Lung (tissue), 12 donors: ENCODE measurements around the gene ALDH5A1. TPM values are rescaled to one million over a fixed set of nuclear protein-coding genes. Genes with fewer than 3 reads are reported as not detected.

Experiments used
- ATAC-seq: fragments of 200-7000 bp; cut with Tn5 transposase; one replicate; pipeline ENCODE4 v1.9.1; 2020; ENCODE audit warnings: moderate number of reproducible peaks; ENCODE audit not compliant: insufficient read depth, low FRiP score
- DNase-seq, 3 donors: peaks; one replicate each; pipeline ENCODE4 v3.0.0-alpha.2; 2013 to 2017
- H3K27ac ChIP-seq, 2 donors: one replicate each; pipeline ENCODE4 v1.5.1; 2013; ENCODE audit warnings: mild to moderate bottlenecking in 2 of 2, moderate library complexity in 2 of 2, control low read depth in 1 of 2, inconsistent platforms in 1 of 2, low read depth in 1 of 2, low read length in 1 of 2
- H3K27me3 ChIP-seq, 3 donors: one replicate each; pipeline ENCODE4 v1.5.1; 2013; ENCODE audit warnings: low read length in 2 of 3; ENCODE audit not compliant: control insufficient read depth in 3 of 3, insufficient read depth in 3 of 3
- H3K36me3 ChIP-seq, 4 donors: one replicate each; pipeline ENCODE4 v1.5.1; 2013; ENCODE audit warnings: low read length in 4 of 4, mild to moderate bottlenecking in 1 of 4, moderate library complexity in 1 of 4; ENCODE audit not compliant: control insufficient read depth in 4 of 4, insufficient read depth in 4 of 4
- H3K4me1 ChIP-seq, 5 donors: one replicate each; pipeline ENCODE4 v1.5.1; 2013; ENCODE audit warnings: low read length in 5 of 5, mild to moderate bottlenecking in 2 of 5, moderate library complexity in 1 of 5; ENCODE audit not compliant: control insufficient read depth in 5 of 5, insufficient read depth in 5 of 5
- H3K4me3 ChIP-seq: one replicate; pipeline ENCODE4 v1.5.1; 2013; ENCODE audit warnings: mild to moderate bottlenecking, control low read depth, moderate library complexity
- H3K9ac ChIP-seq, 2 donors: one replicate each; pipeline ENCODE4 v1.5.1; 2013; ENCODE audit warnings: low read length in 2 of 2, control low read depth in 1 of 2; ENCODE audit not compliant: insufficient read depth in 1 of 2
- H3K9me3 ChIP-seq, 4 donors: one replicate each; pipeline ENCODE4 v1.5.1; 2013; ENCODE audit warnings: low read length in 3 of 4, mild to moderate bottlenecking in 1 of 4, moderate library complexity in 1 of 4; ENCODE audit not compliant: control insufficient read depth in 4 of 4, insufficient read depth in 3 of 4
- WGBS, 2 donors: extraction: QIAGEN DNeasy Blood & Tissue Kit; methylation state at CpG; one replicate each; pipeline ENCODE4 v1.1.7; 2013; 5-methylcytosine and 5-hydroxymethylcytosine counted together
- polyA plus RNA-seq, 2 donors: library from polyadenylated mRNA; stranded (reverse); fragments of 200-250 nt; gene quantifications; one replicate each; pipeline ENCODE4 v1.2.1, GENCODE V29; 2013
- total RNA-seq, 2 donors: library from RNA; depleted of rRNA in 1 of 2; stranded (reverse); fragments of >200 nt in 1 of 2; gene quantifications; one replicate each; pipeline ENCODE4 v1.2.1, GENCODE V29; 2014 to 2021
- TF ChIP-seq, protein P1 (sequence below): IDR thresholded peaks from 2 replicates; pipeline ENCODE4 v1.5.1; 2012; ENCODE audit warnings: mild to moderate bottlenecking; ENCODE audit errors: control extremely low read depth, extremely low read depth
- donor health status: control.
- donor health status: control.
- donor health status: Bipolar disorder and iron deficiency.
- donor health status: healthy.
- donor health status: DM: yes; HTN: yes; CAD: no.

Gene ALDH5A1
- total and polyA plus RNA-seq, 4 donors: 3.1 to 12.8 (median 9.5) TPM

DNA sequence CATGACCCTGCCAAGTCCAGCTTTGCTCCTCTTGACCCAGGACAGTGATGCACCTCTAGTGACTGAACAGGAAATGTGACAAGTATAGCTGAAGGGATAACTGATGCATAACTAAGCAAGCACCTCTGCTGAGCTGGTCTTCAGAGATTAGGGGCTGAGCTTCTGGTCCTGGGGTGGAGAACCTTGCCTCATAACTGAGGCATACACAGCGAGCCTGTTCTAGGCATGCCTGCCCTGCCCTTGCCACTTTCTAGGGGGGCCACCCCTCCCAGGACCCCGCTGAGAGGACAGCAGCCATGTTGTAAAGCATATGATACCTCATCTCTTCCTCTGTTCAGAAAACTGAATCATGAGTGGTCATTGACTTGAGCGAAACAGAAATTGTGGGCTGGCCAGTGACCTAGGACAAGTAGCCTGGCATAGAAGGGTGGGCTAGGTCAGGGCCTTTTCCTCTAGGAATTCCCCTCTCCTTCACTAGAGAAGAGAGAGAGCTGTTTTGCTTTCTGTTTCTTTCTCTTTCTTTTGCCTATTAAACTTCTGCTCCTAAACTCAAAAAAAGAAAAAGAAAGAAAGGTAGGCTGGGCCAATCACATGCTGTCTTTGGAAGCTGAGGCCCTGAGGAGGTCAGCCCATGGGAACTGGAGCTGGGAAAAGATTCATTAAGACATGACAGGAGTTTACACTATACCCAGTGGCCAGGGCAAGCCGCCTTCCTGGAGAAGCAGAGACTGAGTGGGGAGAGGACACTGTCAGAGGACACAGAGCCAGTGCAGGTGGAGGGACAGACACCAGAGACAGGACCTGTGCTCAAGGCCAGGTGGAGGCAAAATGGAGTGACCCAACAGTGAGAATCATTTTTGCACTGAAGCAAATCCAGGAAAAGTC is 23.1 kb downstream of the ALDH5A1 start:
- H3K9me3 ChIP-seq: no peaks in the 10 kb centered on the region
- peaks cover 0 to 7% (median 3%) of the 10 kb centered on the region in 4 donors for H3K36me3 ChIP-seq
- 77 to 91% methylated on average over 4 of the region's 4 CpGs for WGBS, 2 donors
- DNase-seq (no peak), ATAC-seq (no peak)
- H3K4me1 ChIP-seq: no peaks in the 10 kb centered on the region
- TF ChIP-seq, protein P1, sequence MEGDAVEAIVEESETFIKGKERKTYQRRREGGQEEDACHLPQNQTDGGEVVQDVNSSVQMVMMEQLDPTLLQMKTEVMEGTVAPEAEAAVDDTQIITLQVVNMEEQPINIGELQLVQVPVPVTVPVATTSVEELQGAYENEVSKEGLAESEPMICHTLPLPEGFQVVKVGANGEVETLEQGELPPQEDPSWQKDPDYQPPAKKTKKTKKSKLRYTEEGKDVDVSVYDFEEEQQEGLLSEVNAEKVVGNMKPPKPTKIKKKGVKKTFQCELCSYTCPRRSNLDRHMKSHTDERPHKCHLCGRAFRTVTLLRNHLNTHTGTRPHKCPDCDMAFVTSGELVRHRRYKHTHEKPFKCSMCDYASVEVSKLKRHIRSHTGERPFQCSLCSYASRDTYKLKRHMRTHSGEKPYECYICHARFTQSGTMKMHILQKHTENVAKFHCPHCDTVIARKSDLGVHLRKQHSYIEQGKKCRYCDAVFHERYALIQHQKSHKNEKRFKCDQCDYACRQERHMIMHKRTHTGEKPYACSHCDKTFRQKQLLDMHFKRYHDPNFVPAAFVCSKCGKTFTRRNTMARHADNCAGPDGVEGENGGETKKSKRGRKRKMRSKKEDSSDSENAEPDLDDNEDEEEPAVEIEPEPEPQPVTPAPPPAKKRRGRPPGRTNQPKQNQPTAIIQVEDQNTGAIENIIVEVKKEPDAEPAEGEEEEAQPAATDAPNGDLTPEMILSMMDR: no peak
- no peak overlapping the region for H3K9ac ChIP-seq
- no peaks in the 10 kb centered on the region for H3K27me3 ChIP-seq
- no peak overlapping the region for H3K4me3 ChIP-seq
- peak overlapping the region in 1 of 2 donors; percentile 35 for H3K27ac ChIP-seq

DNA sequence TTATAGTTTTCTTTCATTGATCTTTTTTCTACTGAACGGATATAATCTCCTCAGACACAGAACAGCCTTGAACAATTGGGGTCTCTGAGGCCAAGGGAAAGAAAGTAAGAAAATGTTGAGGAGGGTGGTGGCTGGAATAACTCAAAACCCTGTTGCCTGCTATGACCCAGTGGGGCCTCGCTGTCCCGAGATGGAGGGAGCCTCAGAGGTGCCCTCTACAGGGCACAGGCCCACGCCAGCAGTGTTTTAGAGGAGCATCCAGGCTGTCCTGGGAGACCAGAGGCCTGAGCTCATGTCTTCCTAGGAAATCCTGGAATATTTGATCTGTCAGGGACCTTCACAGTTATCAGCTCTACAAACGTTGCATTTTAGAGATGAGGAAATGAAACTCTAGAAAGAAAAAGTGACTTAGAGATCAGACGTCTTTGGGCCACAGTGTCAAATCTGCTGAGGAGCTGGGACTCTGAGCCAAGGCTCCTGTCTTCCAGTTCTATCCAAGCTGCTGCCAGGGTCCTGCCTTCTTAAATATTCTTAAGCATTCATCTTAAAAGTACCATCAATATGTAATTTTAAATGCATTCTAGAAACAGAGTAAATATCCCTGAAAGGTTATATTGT is 26.3 kb downstream of the ALDH5A1 start:
- Histone ChIP-seq H3K9me3 (no peaks in the 10 kb centered on the region), H3K27me3 (no peaks in the 10 kb centered on the region), H3K27ac (no peak overlapping the region), H3K36me3 (peaks cover 0 to 5% (median 2%) of the 10 kb centered on the region in 4 donors), H3K4me3 (no peak overlapping the region), H3K4me1 (peaks cover 0 to 2% (median 0%) of the 10 kb centered on the region in 5 donors), H3K9ac (no peak overlapping the region)
- ATAC-seq (peak; percentile 81), DNase-seq (peak in 2 of 3 donors; percentile 17 to 20)
- WGBS, 2 donors: 43 to 51% methylated on average over 6 of the region's 6 CpGs
- TF ChIP-seq, protein P1: peak; percentile 24

DNA sequence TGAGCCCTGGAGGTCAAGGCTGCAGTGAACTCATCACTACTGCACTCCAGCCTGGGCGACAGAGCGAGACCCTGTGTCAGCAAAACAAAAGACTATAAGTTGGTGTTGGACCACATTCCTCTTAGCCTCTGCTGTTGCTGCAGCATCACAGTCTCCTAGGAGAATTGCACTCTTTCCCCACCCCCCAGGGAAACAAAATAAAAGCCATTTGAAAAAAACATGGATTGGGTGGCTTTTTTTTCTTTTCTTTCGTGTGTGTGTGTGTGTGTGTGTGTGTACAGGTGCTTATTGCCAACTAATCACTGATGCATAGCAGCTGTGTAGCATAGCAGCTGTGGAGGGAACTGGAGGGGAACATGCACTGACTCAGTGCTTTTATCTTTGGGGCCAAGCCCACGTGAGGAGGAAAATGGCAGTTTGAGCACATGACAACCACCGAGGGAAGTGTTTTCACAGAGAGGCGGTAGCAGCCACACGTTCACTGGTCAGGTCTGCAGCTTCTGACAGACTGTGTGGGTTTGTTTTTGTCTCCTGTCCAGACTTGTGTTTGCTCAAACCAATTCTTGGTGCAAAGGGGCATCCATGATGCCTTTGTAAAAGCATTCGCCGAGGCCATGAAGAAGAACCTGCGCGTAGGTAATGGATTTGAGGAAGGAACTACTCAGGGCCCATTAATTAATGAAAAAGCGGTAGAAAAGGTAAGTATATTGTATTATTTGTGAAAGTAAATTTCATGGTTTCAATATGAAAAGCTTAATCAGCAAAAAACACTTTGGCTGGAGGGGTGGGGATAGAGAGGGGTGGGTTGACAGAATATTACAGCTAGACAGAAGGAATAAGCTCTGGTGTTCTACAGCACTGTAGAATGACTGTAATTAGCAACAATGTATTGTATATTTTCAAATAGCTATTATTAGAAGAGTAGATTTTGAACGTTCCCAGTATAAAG is 27.7 kb downstream of the ALDH5A1 start:
- 72 to 82% methylated on average over 13 of the region's 13 CpGs for WGBS, 2 donors
- ATAC-seq: no peak

More for the DNA sequence above, 27.7 kb downstream of the ALDH5A1 start:
- Histone ChIP-seq H3K9ac (no peak overlapping the region), H3K27ac (no peak overlapping the region), H3K36me3 (peaks cover 0 to 5% (median 2%) of the 10 kb centered on the region in 4 donors), H3K4me1 (peaks cover 0 to 2% (median 0%) of the 10 kb centered on the region in 5 donors), H3K4me3 (no peak overlapping the region), H3K27me3 (no peaks in the 10 kb centered on the region), H3K9me3 (no peaks in the 10 kb centered on the region)
- TF ChIP-seq, protein P1: no peak
- DNase-seq: no peak
